K562 (cell line): Measurements from ENCODE around the gene MRPL9. TPM values are rescaled to one million over a fixed set of nuclear protein-coding genes. Genes with fewer than 3 reads are reported as not detected.

Experiments
- BCOR ChIP-seq: fragments of 450-650 bp; IDR thresholded peaks from 2 replicates; pipeline ENCODE4 v1.6.1; 2016
- CBX3 ChIP-seq, 2 experiments: IDR thresholded peaks; 1 replicate in 1 of 2; 2 replicates in 1 of 2; pipeline ENCODE4 v1.6.1; 2012; ENCODE audit warnings: inconsistent platforms in 2 of 2, low read length in 2 of 2, borderline replicate concordance in 1 of 2, control low read depth in 1 of 2
- HDAC2 ChIP-seq: fragments of 450-650 bp; IDR thresholded peaks from 2 replicates; pipeline ENCODE4 v1.6.1; 2016; ENCODE audit warnings: mild to moderate bottlenecking
- JUND ChIP-seq, 2 experiments: IDR thresholded peaks; 2 replicates in 1 of 2; 3 replicates in 1 of 2; pipeline ENCODE4 v1.6.1; 2011; ENCODE audit warnings: borderline replicate concordance in 2 of 2, low read depth in 2 of 2, low read length in 2 of 2, improper control_type of control experiment in 1 of 2, missing biosample characterization in 1 of 2, missing genetic modification characterization in 1 of 2, missing genetic modification reagents in 1 of 2
- KDM1A ChIP-seq, 2 experiments: fragments of 450-650 bp; IDR thresholded peaks; 2 replicates each; pipeline ENCODE4 v1.6.1; 2016; ENCODE audit warnings: mild to moderate bottlenecking in 2 of 2
- MEIS2 ChIP-seq: fragments of 450-650 bp; IDR thresholded peaks from 2 replicates; pipeline ENCODE4 v1.6.1; 2014; ENCODE audit warnings: mild to moderate bottlenecking; ENCODE audit not compliant: partially characterized antibody
- NR2C2 ChIP-seq, 2 experiments: fragments of 200-800 bp in 1 of 2; sonication (Bioruptor generic) in 1 of 2; sonication (generic) in 1 of 2; formaldehyde crosslinking in 1 of 2; IDR thresholded peaks; 2 replicates each; pipeline versions ENCODE4 v1.6.1 to v1.8.0; 2016 to 2022; ENCODE audit warnings: mild to moderate bottlenecking in 1 of 2, missing compliant biosample characterization in 1 of 2, missing genetic modification characterization in 1 of 2, missing genetic modification reagents in 1 of 2
- PHB2 ChIP-seq: fragments of 450-650 bp; IDR thresholded peaks from 2 replicates; pipeline ENCODE4 v1.6.1; 2017; ENCODE audit warnings: low read depth
- SMAD3 ChIP-seq: fragments of 450-650 bp; formaldehyde crosslinking; conservative IDR thresholded peaks from 2 replicates; pipeline ENCODE4 v1.4.0; 2020; ENCODE audit warnings: mild to moderate bottlenecking
- SMARCA4 ChIP-seq: fragments of 450-650 bp; IDR thresholded peaks from 2 replicates; pipeline ENCODE4 v1.6.1; 2016
- TAF1 ChIP-seq: IDR thresholded peaks from 2 replicates; pipeline ENCODE4 v1.6.1; 2011; ENCODE audit warnings: mild to moderate bottlenecking, low read length, moderate library complexity; ENCODE audit not compliant: insufficient read depth, control insufficient read depth, severe bottlenecking; ENCODE audit errors: extremely low read depth
- TFAP4 ChIP-seq: sonication (generic); formaldehyde crosslinking; IDR thresholded peaks from 2 replicates; pipeline ENCODE4 v1.8.0; 2022; ENCODE audit warnings: missing genetic modification reagents, mild to moderate bottlenecking, moderate library complexity, borderline replicate concordance
- ZBTB17 ChIP-seq: fragments of 450-650 bp; formaldehyde crosslinking; IDR thresholded peaks from 2 replicates; pipeline ENCODE4 v1.4.0; 2020; ENCODE audit warnings: mild to moderate bottlenecking
- ZNF57 ChIP-seq: fragments of 450-650 bp; formaldehyde crosslinking; IDR thresholded peaks from 2 replicates; pipeline ENCODE4 v1.4.0; 2020; ENCODE audit warnings: mild to moderate bottlenecking, moderate library complexity
- ZNF589 ChIP-seq: fragments of 200-800 bp; sonication (Bioruptor generic); IDR thresholded peaks from 2 replicates; pipeline ENCODE4 v1.6.1; 2016; ENCODE audit warnings: low read depth, missing genetic modification characterization, missing compliant biosample characterization
- ZNF699 ChIP-seq: fragments of 250-450 bp; sonication (Bioruptor Pico); IDR thresholded peaks from 2 replicates; pipeline ENCODE4 v1.8.0; 2021; ENCODE audit warnings: mild to moderate bottlenecking, moderate library complexity; ENCODE audit not compliant: insufficient replicate concordance
- polyA plus RNA-seq, 8 experiments: library from polyadenylated mRNA; depleted of rRNA in 4 of 8; stranded (reverse) in 5 of 8; unstranded in 3 of 8; fragments of >200 nt; fragmentation: Nextera tagmentation in 2 of 8; fragmentation: Illumina TruSeq in 1 of 8; extraction: Ambion mirVana in 2 of 8; extraction: Trizol in 1 of 8; gene quantifications; 2 replicates each; pipeline versions ENCODE4 v1.2.1 to v1.2.3, GENCODE V29; 2011 to 2014; ENCODE audit warnings: inconsistent platforms in 1 of 8, missing spikeins in 1 of 8
- total RNA-seq, 7 experiments: library from RNA; depleted of rRNA in 6 of 7; stranded (reverse); fragments of >200 nt in 6 of 7; fragmentation: Illumina TruSeq in 2 of 7; extraction: Trizol in 2 of 7; gene quantifications; 2 replicates each; pipeline versions ENCODE4 v1.2.1 to v1.2.3, GENCODE V29; 2011 to 2021; ENCODE audit warnings: low replicate concordance in 1 of 7
- TF ChIP-seq, protein P1 (sequence below): fragments of 450-650 bp; IDR thresholded peaks from 2 replicates; pipeline ENCODE4 v1.6.1; 2016; ENCODE audit warnings: borderline replicate concordance
- TF ChIP-seq, protein P2 (sequence below): sonication (generic); formaldehyde crosslinking; IDR thresholded peaks from 2 replicates; pipeline ENCODE4 v1.8.1; 2023; ENCODE audit warnings: missing genetic modification reagents, mild to moderate bottlenecking, borderline replicate concordance

The MRPL9 gene
- total and polyA plus RNA-seq, 9 of the 15 experiments (the other 6 are each of a cell fraction or from before 2014, with no cell fraction given), result 38.0 to 162 (median 111) TPM

- TF ChIP-seq SMARCA4 (peak; percentile 72), TAF1 (no peak), ZNF699 (CRISPR knock-in tag) (no peak), SMAD3 (CRISPR knock-in tag) (0 out of 2 replicates have a peak, but pooled peaks have one; percentile 26), BCOR (peak; percentile 80), ZBTB17 (CRISPR knock-in tag) (peak; percentile 66; the same call in 1 of the 2 replicates), ZNF589 (0 out of 2 replicates have a peak, but pooled peaks have one; percentile 67), CBX3 (IDR thresholded peaks at IDR 0.05; ENCODE audit: borderline replicate concordance in 1 of 2, low read length in 2 of 2) (no peak), ZNF57 (no peak), JUND (IDR thresholded peaks at IDR 0.05; ENCODE audit: borderline replicate concordance, low read depth, low read length) (peak; percentile 38; the same call in 1 of the 2 replicates), JUND (tag; IDR thresholded peaks at IDR 0.05; ENCODE audit: borderline replicate concordance, low read depth, low read length) (0 out of 3 replicates have a peak, but pooled peaks have one; percentile 37), PHB2 (peak; percentile 84), MEIS2 (peak; percentile 53), HDAC2 (peak; percentile 90), KDM1A (IDR thresholded peaks at IDR 0.05) (peak; percentile 94 to 97), TFAP4 (CRISPR knock-in tag) (peak; percentile 83), NR2C2 (CRISPR knock-in tag; IDR thresholded peaks at IDR 0.05) (no peak), NR2C2 (tag; IDR thresholded peaks at IDR 0.05) (peak; percentile 43; the same call in 1 of the 2 replicates)
- TF ChIP-seq, protein P1, sequence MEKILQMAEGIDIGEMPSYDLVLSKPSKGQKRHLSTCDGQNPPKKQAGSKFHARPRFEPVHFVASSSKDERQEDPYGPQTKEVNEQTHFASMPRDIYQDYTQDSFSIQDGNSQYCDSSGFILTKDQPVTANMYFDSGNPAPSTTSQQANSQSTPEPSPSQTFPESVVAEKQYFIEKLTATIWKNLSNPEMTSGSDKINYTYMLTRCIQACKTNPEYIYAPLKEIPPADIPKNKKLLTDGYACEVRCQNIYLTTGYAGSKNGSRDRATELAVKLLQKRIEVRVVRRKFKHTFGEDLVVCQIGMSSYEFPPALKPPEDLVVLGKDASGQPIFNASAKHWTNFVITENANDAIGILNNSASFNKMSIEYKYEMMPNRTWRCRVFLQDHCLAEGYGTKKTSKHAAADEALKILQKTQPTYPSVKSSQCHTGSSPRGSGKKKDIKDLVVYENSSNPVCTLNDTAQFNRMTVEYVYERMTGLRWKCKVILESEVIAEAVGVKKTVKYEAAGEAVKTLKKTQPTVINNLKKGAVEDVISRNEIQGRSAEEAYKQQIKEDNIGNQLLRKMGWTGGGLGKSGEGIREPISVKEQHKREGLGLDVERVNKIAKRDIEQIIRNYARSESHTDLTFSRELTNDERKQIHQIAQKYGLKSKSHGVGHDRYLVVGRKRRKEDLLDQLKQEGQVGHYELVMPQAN, result 0 out of 2 replicates have a peak, but pooled peaks have one; percentile 19
- TF ChIP-seq, protein P2, sequence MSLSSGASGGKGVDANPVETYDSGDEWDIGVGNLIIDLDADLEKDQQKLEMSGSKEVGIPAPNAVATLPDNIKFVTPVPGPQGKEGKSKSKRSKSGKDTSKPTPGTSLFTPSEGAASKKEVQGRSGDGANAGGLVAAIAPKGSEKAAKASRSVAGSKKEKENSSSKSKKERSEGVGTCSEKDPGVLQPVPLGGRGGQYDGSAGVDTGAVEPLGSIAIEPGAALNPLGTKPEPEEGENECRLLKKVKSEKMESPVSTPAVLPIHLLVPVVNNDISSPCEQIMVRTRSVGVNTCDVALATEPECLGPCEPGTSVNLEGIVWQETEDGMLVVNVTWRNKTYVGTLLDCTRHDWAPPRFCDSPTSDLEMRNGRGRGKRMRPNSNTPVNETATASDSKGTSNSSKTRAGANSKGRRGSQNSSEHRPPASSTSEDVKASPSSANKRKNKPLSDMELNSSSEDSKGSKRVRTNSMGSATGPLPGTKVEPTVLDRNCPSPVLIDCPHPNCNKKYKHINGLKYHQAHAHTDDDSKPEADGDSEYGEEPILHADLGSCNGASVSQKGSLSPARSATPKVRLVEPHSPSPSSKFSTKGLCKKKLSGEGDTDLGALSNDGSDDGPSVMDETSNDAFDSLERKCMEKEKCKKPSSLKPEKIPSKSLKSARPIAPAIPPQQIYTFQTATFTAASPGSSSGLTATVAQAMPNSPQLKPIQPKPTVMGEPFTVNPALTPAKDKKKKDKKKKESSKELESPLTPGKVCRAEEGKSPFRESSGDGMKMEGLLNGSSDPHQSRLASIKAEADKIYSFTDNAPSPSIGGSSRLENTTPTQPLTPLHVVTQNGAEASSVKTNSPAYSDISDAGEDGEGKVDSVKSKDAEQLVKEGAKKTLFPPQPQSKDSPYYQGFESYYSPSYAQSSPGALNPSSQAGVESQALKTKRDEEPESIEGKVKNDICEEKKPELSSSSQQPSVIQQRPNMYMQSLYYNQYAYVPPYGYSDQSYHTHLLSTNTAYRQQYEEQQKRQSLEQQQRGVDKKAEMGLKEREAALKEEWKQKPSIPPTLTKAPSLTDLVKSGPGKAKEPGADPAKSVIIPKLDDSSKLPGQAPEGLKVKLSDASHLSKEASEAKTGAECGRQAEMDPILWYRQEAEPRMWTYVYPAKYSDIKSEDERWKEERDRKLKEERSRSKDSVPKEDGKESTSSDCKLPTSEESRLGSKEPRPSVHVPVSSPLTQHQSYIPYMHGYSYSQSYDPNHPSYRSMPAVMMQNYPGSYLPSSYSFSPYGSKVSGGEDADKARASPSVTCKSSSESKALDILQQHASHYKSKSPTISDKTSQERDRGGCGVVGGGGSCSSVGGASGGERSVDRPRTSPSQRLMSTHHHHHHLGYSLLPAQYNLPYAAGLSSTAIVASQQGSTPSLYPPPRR (CRISPR knock-in tag), result no peak
These were observed 48.2 kb downstream of the MRPL9 start (continued) for GRCh38 chr1:151714820-151715725.
